HL-60/S4 treated with retinoic acid at 250 ng/mL for 4 days and 3 days (cell line): Measurements from ENCODE around the gene DEFB126.
"Not testable (repeated sequence)": the region's sequence is repeated elsewhere in the genome, so short reads cannot be mapped to it uniquely, and the experiment has no call there.

ENCODE experiments used
- in situ Hi-C: fragments of 300-500 bp; cut with MboI; formaldehyde crosslinking; loops from 2 replicates; pipeline ENCODE4 v1.7.0; 2022; ENCODE audit warnings: low sequenced_read_pairs

The DEFB126 gene, protein sequence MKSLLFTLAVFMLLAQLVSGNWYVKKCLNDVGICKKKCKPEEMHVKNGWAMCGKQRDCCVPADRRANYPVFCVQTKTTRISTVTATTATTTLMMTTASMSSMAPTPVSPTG

GRCh38 chr20:142290-142689 lies at the start of gene DEFB126:
DEFB126 (plus strand) TSS chr20:142590; CDS start chr20:142629, 39 bp downstream.
- in situ Hi-C loops, result no loop called here

- in situ Hi-C loops, result no loop called here
Observed at GRCh38 chr20:93641-94040, 48.7 kb upstream of the DEFB126 start.

DNA sequence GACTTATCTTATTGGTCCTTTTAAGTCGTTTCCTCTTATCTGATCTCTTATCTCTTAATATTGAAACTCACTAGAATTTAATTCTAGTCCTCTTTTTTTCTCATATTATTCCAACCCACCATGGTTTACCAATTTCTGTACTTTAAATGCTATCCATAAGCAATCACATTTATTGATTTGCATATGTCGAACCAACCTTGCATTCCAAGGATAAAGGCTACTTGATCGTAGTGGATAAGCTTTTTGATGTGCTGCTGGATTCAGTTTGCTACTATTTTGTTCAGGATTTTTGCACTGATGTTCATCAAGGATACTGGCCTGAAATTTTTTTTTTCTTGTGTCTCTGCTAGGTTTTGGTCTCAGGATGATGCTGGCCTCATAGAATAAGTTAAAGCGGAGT lies 47.2 kb upstream of the DEFB126 start:
- in situ Hi-C loops, result no loop called here

DNA sequence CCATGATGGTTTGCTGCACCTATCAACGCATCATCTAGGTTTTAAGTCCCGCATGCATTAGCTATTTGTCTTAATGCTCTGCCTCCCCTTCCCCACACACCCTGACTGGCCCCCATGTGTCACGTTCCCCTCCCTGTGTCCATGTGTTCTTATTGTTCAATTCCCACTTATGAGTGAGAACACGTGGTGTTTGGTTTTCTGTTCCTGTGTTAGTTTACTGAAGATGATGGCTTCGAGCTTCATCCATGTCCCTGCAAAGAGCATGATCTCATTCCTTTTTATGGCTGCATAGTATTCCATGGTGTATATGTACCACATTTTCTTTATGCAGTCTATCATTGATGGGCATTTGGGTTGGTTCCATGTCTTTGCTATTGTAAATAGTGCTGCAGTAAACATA lies 44.7 kb upstream of the DEFB126 start:
- in situ Hi-C loops, result not testable (repeated sequence)

DNA sequence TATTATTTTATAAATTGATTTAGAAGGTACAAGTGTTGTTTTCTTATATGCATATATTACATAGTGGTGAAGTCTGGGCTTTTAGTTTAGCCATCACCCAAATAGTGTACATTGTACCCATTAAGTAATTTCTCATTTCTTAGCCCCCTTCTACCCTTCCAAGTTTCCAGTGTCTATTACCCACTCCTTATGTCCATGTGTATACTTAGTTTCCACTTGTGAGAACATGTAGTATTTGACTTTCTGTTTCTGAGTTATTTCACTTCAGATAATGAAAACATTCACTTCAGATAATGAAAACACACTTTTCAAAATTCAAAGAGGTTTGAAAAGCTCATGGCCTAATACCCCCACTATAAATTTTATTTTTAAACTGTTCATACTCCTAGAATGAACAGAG lies 40.4 kb upstream of the DEFB126 start:
- in situ Hi-C loops, result no loop called here

DNA sequence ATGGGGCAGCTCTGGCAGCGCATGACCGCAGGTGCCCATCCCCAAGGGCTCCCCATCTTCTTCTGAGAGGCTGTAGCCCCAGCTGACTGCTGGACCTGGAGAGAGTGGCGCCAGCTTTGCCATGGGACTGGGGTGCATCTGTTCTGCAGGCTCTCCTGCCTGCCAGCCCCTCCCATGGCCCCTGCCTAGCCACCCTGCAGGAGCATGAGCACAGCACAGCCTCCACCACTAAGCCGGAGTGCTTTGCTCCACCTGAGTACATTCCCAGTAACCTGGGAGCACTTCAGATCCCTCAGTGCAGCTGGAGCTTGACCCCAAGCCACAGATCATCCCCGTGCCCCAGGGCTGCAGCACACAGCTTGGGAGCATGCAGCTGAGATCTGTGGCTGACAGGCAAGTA lies 38.9 kb upstream of the DEFB126 start:
- in situ Hi-C loops, result no loop called here

DNA sequence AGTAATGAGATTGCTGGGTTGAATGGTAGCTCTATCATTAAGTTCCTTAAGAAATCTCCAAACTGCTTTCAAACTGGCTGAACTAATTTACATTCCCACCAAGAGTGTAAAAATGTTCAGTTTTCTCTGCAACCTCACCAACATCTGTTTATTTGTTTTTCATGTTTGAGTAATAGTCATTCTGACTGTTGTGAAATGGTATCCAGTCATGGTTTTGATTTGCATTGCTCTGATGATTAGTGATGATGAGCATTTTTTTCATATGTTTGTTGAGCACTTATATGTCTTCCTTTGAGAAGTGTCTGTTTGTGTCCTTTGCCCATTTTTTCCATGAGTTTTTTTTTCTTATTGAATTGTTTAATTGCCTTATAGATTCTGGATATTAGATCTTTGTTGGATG lies 30.0 kb upstream of the DEFB126 start:
- in situ Hi-C loops, result no loop called here

DNA sequence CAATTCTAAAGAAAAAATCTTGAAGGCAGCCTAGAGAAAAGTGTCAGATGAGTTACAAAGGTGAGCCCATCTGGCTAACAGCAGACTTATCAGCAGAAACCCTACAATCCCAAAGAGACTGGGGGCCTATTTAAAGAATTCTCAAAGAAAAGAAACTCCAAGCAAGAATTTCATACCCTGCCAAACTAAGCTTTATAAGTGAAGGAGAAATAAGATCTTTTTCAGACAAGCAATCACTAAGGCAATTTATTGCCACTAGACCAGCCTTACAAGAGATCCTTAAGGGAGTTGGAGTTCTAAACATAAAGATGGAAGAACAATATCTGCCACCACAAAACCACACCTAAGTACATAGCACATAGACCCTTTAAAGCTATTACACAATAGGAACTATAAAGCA lies 24.9 kb upstream of the DEFB126 start:
- in situ Hi-C loops, result no loop called here

DNA sequence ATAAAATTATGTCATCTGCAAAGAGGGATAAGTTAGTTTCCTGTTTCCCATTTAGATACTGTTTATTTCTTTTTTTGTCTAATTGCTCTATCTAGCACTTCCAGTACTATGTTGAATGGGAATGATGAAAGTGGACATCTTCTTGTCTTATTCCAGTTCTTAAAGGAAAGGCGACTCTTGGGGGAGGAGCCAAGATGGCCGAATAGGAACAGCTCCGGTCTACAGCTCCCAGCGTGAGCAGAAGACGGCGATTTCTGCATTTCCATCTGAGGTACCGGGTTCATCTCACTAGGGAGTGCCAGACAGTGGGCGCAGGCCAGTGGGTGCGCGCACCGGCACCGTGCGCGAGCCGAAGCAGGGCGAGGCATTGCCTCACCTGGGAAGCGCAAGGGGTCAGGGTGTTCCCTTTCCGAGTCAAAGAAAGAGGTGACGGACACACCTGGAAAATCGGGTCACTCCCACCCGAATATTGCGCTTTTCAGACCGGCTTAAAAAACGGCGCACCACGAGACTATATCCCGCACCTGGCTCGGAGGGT lies 12.5 kb upstream of the DEFB126 start:
- in situ Hi-C loops, result not testable (repeated sequence)

DNA sequence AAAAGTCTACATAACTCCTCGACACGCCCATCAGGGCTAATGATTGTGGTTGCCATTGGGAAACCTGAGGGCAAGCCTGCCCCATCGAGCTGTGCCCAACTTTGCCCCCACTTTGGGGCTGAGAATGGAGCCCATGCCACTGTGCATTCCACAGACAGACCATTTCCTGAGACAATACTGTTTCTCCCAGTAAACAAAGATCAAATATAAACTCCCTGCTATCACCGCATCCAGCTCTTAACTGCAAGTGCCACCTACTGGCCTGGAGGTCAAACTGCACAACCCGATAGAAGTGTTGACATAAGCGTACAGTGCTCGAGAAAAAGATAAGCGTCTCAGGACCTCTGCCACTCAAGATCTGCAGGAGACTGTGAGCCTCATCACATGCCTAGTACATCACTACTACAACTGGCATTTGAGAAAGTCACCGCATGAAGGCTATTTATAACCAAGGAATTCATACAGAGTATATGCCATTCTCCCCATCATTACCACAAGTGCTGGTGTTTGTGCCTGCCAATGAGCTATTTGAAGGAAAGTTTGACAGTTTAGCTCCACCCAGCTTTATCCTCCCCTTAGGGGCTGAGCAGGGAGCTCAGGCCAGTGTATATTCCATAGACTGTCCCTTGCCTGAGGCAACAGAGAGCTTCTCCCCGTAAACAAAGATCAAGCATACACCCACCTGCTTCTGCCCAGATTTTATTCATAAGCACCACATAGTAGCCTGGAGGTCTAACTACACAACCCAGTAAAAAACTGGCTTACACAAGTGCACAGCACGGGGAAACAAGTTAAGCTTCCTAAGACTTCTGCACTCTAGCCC lies 4.5 kb upstream of the DEFB126 start:
- in situ Hi-C loops, result no loop called here

- in situ Hi-C loops, result no loop called here
Observed at GRCh38 chr20:145877-146276, 3.5 kb downstream of the DEFB126 start.

DNA sequence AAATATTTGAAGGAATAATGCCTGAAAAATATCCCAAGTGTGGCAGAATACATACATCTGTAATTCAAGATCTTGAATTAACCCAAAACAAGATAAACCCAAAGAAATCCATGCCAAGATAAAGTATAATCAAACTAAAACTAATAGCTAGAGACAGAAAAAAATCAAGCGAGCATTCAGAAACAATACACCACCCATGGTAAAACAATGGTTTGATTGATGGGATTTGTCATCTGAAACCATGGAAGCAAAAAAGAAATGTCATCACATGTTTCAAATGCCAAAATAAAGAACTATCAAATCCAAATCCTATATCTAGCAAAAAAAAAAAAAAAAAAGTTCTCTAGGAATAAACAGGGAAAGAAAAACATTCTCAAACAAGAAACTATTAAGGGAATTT lies 9.7 kb downstream of the DEFB126 start:
- in situ Hi-C loops, result no loop called here

DNA sequence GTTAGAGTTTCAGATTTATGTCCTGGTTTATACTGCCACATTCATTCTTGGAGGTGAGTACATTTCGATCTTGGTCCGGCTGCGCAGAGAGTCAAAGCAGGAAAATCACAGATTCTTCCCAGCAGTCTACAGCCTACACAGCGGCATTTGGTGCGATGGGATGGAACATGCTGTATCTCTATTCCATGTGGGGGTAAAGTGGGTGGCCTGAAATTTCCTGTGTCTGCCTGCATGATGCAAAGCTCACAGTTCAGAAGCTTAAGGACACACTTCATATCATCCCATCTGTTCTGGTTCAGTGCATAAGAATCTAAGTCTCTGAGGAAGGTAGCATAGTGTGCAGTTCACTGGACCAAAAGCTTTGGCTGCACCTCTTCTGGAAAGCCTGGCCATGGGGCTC lies 14.8 kb downstream of the DEFB126 start, which contains the start of gene DEFB127:
Gene DEFB127 (plus strand): TSS at position 301 of the 400 bp plus-strand sequence. CDS start 91 bp downstream, at position 392.
- in situ Hi-C loops, result no loop called here

- in situ Hi-C loops, result no loop called here
Observed at GRCh38 chr20:164618-165017, 22.2 kb downstream of the DEFB126 start.

- in situ Hi-C loops, result no loop called here
Observed at GRCh38 chr20:168876-169275, 26.5 kb downstream of the DEFB126 start.

DNA sequence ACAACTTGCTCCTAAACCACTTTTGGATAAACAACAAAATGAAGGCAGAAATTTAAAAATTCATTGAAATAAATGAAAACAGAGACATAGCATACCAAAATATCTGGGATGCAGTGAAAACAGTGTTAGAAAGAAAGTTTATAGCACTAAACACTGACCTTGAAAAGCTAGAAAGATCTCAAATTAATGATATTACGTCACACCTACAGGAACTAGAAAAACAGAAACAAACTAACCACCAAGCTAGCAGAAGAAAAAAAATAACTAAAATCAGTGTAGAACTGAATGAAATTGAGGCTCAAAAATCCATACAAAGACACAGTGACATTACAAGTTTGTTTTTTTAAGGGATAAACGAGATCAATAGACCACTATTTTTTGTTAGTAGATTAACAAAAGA lies 41.9 kb downstream of the DEFB126 start:
- in situ Hi-C loops, result no loop called here

GRCh38 chr20:187733-188132 lies 45.3 kb downstream of the DEFB126 start:
- in situ Hi-C loops, result no loop called here

DNA sequence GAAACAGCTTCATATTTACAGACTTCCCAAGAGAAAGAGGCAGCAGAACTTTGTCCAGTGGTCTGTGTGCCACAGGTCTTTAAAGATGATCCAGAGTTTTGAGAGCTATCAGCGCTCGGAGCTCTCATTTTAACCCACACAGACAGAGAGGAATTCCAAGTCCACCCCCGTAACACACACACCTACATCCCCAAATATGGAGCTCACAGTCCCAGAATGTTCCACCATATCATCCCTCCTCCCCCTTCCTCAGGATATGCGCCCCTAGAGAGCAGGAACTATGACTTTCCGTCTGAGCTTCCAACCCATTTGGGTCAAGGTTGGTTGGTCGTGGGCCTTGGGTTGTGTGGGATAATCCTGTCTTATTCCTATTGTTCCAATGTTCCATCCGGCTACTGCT lies 47.2 kb downstream of the DEFB126 start, which contains the start of gene DEFB128:
Gene DEFB128 (minus strand): TSS at position 101 of the 400 bp plus-strand sequence. CDS start 88 bp downstream, at position 13.
- in situ Hi-C loops, result no loop called here
